ENCODE data around the gene SLC24A3.

Gene SLC24A3

GRCh38 chr20:19695081-19695480 lies 482.6 kb downstream of the SLC24A3 start:
- DNase-seq: no peak

- DNase-seq: no peak
Measured at GRCh38 chr20:19696620-19697019, 484.2 kb downstream of the SLC24A3 start.

- DNase-seq: no peak
Measured at GRCh38 chr20:19697415-19697814, 485.0 kb downstream of the SLC24A3 start.

GRCh38 chr20:19699180-19699971 lies 486.9 kb downstream of the SLC24A3 start:
- peak; percentile 60 to 87 for DNase-seq

GRCh38 chr20:19701429-19701828 lies 489.0 kb downstream of the SLC24A3 start:
- DNase-seq: no peak

GRCh38 chr20:19706463-19706862 lies 494.0 kb downstream of the SLC24A3 start:
- DNase-seq: no peak

- no peak for DNase-seq
Measured at GRCh38 chr20:19709635-19710335, 497.3 kb downstream of the SLC24A3 start.

GRCh38 chr20:19710336-19711120 lies 498.1 kb downstream of the SLC24A3 start:
- no peak for DNase-seq

GRCh38 chr20:19711126-19711525 lies 498.7 kb downstream of the SLC24A3 start:
- no peak for DNase-seq

GRCh38 chr20:19712721-19713260 lies 500.3 kb downstream of the SLC24A3 start:
- DNase-seq: no peak

- DNase-seq: no peak
Measured at GRCh38 chr20:19713822-19714578, 501.6 kb downstream of the SLC24A3 start.

- DNase-seq: no peak
Measured at GRCh38 chr20:19714579-19714840, 502.1 kb downstream of the SLC24A3 start.

GRCh38 chr20:19715986-19716385 lies 503.5 kb downstream of the SLC24A3 start:
- DNase-seq: no peak

- no peak for DNase-seq
Measured at GRCh38 chr20:19718880-19719279, 506.4 kb downstream of the SLC24A3 start.

GRCh38 chr20:19720991-19721390 lies 508.5 kb downstream of the SLC24A3 start:
- no peak for DNase-seq

GRCh38 chr20:19723051-19723450 lies 510.6 kb downstream of the SLC24A3 start:
- DNase-seq: no peak

GRCh38 chr20:19723813-19724430 lies 511.5 kb downstream of the SLC24A3 start:
- DNase-seq: no peak

GRCh38 chr20:19725373-19725772 lies 512.9 kb downstream of the SLC24A3 start:
- no peak for DNase-seq

GRCh38 chr20:19725814-19726525 lies 513.5 kb downstream of the SLC24A3 start:
- no peak for DNase-seq

GRCh38 chr20:19727251-19727847 lies 514.9 kb downstream of the SLC24A3 start:
- DNase-seq: no peak

- no peak for DNase-seq
Measured at GRCh38 chr20:19729672-19730071, 517.2 kb downstream of the SLC24A3 start.
